NOMO-1 treated with DMSO at 0.1 percent for 48 hours (cell line): Measurements from ENCODE around the gene ARID1B.

Source experiments
- DNase-seq: peaks from one replicate; lab custom pipeline; 2025; ENCODE audit not compliant: unreplicated experiment; lab: John Stamatoyannopoulos, UW

ARID1B gene

DNA sequence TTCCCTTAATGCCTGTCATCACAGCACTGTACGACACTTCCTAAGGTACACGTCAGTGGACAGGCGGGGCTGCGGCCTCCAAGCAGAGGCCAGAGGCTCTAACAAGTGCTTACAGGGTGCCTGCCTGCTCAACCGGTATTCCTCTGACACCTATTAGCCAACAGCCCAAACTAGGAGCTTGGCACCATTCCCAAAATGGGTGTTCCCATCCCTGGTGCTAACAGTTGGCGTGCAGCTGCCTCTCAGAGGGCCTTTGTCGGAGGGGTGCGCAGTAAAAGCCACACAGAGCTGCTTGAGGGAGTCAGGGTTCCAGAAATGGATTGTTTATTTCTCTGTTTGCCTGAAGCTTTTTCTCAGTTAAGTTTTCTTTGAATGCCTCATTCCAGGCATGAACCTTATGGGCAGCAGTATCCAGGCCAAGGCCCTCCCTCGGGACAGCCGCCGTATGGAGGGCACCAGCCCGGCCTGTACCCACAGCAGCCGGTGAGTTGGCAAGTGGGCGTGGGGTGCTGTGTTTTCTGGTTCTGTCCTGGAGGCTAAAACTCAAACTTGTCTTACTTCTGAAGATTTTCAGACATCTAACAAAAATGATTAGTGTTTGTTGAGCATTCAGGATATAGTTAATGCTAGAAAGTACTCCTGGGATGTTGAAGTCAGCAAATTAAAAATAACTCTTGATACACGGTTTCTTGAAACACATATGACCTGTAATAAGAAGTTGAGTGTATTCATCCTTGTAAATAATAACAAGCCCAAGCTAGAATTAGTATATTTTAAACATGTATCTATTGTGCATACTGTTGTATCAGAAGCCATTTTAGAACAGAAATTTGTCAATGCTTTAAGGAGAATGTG lies 421.5 kb downstream of the ARID1B start:
- DNase-seq: no peak

DNA sequence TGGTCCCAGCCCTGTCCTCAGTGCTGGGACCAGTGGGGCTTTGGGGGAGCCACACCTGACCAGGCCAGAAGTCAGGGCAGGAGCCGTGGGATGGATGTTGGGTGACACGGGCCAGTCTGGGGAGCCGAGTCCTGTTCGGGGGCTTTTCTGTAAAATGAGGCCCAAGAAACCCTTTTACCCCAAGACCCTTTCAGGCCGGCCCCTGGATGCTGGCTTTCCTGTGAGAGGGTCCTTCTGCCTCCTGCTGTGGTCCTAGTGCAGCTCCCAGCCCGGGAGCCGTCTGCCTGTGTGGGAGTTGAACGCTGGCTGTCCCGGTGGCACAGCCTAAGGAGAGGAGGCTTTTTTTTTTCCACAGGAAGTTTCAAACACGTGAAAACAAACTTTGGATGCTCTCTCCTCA lies 422.9 kb downstream of the ARID1B start:
- no peak for DNase-seq

DNA sequence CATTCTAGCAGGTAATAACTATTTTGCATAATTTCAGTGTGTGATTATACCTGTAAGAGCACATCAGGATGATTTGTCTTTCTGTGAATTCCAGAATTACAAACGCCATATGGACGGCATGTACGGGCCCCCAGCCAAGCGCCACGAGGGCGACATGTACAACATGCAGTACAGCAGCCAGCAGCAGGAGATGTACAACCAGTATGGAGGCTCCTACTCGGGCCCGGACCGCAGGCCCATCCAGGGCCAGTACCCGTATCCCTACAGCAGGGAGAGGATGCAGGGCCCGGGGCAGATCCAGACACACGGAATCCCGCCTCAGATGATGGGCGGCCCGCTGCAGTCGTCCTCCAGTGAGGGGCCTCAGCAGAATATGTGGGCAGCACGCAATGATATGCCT lies 423.4 kb downstream of the ARID1B start:
- no peak for DNase-seq

DNA sequence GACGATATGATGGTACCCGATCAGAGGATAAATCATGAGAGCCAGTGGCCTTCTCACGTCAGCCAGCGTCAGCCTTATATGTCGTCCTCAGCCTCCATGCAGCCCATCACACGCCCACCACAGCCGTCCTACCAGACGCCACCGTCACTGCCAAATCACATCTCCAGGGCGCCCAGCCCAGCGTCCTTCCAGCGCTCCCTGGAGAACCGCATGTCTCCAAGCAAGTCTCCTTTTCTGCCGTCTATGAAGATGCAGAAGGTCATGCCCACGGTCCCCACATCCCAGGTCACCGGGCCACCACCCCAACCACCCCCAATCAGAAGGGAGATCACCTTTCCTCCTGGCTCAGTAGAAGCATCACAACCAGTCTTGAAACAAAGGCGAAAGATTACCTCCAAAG lies 423.9 kb downstream of the ARID1B start:
- no peak for DNase-seq

DNA sequence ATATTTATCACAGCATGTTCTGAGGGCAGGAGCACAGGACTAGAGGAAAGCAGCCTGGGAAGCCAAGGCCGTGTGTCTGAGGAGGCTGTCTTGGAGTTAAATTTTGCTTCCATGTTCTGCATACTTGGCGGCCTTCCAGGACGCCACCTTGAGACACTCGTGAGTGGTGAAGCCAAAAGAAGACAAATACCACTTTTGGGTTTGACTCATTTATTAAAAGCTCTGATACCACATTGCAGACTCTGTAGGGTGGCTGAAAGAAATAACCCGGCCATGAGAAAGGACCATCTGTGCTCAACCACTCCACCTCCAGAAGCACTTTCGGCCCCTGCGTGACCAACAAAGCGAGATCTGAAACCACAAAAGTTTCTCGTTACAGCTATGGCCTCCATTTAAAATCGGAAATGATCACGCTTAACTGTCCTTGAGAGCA lies 426.1 kb downstream of the ARID1B start:
- DNase-seq: no peak

DNA sequence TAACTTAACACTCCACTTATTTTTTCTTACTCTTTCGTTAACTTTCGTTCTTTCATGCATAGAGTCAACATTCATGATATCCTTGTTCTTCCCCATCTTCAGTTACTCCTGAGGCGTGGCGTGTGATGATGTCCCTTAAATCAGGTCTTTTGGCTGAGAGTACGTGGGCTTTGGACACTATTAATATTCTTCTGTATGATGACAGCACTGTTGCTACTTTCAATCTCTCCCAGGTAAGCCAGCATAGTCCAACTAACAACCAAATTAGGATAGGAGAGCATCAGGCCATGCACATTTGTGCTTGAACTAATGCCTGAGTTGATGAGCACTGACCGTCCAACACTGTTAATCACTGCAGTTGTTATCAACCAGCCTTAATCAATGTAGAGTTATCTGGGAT lies 426.6 kb downstream of the ARID1B start:
- DNase-seq: no peak

DNA sequence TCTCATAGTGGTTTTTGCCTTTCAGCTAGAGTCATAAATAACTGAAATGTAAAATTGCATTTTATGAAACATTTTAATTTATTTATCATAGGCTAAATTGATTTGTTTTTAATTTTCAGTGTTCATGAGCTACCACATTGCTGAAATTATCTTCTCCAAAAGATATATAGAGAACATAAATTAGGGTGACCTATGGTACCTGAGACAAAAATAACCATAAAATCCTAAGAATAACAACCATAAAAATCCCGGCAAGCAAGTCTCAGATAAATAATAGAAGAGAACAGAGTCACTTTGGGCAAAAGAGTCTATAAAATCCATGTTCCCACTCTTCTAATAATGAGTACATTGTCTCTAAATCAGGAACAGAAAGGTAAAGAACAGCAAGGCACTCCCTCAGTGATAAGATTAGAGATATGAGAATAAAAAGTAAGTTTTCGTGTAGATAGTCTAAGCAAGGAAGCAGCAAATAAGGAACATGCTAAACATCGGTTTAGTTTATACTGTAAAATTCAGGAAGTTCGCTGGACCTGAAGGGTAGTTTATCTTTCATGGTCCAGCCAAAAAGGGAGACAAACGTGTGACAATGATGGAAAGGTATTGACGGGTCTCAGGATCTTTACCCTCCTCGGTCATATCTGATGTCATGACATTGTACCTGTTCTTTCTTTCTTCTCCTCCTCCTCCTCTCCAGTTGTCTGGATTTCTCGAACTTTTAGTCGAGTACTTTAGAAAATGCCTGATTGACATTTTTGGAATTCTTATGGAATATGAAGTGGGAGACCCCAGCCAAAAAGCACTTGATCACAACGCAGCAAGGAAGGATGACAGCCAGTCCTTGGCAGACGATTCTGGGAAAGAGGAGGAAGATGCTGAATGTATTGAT lies 428.5 kb downstream of the ARID1B start:
- no peak for DNase-seq

DNA sequence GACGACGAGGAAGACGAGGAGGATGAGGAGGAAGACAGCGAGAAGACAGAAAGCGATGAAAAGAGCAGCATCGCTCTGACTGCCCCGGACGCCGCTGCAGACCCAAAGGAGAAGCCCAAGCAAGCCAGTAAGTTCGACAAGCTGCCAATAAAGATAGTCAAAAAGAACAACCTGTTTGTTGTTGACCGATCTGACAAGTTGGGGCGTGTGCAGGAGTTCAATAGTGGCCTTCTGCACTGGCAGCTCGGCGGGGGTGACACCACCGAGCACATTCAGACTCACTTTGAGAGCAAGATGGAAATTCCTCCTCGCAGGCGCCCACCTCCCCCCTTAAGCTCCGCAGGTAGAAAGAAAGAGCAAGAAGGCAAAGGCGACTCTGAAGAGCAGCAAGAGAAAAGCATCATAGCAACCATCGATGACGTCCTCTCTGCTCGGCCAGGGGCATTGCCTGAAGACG lies 429.2 kb downstream of the ARID1B start:
- no peak for DNase-seq

DNA sequence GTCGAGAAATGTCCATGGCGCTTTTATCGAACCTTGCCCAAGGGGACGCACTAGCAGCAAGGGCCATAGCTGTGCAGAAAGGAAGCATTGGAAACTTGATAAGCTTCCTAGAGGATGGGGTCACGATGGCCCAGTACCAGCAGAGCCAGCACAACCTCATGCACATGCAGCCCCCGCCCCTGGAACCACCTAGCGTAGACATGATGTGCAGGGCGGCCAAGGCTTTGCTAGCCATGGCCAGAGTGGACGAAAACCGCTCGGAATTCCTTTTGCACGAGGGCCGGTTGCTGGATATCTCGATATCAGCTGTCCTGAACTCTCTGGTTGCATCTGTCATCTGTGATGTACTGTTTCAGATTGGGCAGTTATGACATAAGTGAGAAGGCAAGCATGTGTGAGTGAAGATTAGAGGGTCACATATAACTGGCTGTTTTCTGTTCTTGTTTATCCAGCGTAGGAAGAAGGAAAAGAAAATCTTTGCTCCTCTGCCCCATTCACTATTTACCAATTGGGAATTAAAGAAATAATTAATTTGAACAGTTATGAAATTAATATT lies 430.4 kb downstream of the ARID1B start:
- no peak for DNase-seq

DNA sequence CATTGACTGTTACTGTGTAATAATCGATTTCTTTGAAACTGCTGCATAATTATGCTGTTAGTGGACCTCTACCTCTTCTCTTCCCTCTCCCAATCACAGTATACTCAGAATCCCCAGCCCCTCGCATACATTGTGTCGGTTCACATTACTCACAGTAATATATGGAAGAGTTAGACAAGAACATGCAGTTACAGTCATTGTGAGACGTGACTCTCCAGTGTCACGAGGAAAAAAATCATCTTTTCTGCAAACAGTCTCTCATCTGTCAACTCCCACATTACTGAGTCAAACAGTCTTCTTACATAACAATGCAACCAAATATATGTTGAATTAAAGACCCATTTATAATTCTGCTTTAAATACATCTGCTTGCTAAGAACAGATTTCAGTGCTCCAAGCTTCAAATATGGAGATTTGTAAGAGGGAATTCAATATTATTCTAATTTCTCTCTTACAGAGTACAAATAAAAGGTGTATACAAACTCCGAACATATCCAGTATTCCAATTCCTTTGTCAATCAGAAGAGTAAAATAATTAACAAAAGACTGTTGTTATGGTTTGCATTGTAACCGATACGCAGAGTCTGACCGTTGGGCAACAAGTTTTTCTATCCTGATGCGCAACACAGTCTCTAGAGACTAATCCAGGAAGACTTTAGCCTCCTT lies 432.8 kb downstream of the ARID1B start:
- DNase-seq: no peak

DNA sequence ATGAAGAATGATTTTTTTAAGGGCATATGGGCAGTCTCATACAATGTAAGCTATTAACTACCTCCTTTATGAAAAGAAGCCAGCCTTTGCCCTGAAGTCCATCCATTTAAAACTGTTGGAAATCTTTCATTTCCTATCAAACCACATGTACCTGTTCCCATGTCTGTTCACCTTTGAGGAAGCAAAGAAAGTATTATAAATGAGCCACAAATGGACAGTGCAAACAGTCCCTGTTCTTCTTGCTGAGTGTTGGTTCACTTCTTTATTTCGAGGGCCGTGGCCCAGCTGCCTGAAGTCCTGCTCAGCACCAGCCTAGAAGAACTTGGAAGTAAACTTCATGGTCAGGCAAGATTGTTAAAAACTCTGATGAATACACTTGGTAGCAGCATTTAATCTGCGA lies 433.8 kb downstream of the ARID1B start:
- no peak for DNase-seq

DNA sequence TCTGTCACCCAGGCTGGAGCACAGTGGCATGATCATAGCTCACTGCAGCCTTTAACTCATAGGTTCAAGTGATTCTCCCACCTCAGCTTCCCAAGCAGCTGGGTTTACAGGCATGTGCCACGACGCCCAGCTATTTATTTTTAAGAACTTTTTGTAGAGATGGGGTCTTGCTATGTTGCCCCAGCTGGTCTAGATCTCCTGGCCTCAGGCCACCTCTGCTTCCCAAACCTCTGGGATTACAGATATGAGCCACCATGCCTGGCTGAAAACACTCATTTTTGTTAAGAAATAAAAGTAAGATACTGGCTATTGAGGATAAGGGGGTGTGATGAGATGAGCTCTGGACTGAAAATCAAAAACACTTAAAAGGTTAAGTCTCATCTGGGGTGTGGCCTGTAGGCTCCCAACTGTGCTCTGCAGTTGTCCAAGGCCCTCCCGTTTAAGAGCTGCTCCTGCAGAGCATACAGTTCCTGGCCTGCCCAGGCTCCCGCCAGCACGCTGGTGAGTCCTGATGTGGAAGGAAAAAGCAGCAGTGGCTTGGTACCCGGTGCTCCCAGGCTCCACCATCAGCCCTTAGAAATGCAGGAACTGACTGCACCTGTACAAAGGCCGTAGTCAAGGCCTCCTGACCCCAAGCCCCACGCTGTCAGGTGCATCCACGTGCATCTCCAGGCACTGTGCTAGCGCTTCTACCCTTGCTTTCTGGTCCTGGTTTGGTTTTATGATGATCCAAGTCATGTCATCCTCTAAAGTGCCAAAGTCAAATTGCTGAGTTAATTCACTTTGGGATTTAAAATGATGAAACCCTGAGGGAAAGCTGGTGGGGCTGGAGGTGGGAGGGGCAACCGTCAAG lies 434.7 kb downstream of the ARID1B start:
- no peak for DNase-seq

DNA sequence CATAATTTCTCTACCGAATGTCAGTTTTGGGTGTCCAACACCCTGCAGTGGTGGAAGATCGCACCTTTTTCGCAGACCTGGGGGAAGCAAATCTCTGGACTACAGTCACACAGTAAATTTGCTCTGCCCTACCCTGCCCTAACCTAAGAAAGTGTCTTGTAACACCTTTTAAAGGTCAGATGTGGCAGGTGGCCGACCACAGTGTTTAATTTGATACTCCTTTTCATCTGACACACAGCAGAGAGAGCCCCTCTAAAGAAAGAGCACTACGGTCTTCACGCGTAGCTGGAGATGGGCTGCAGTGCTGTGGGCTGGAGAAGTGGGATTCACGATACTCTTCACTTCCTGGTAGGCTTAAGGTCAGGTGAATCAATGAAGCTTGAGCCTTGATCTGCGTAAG lies 436.2 kb downstream of the ARID1B start:
- DNase-seq: no peak

DNA sequence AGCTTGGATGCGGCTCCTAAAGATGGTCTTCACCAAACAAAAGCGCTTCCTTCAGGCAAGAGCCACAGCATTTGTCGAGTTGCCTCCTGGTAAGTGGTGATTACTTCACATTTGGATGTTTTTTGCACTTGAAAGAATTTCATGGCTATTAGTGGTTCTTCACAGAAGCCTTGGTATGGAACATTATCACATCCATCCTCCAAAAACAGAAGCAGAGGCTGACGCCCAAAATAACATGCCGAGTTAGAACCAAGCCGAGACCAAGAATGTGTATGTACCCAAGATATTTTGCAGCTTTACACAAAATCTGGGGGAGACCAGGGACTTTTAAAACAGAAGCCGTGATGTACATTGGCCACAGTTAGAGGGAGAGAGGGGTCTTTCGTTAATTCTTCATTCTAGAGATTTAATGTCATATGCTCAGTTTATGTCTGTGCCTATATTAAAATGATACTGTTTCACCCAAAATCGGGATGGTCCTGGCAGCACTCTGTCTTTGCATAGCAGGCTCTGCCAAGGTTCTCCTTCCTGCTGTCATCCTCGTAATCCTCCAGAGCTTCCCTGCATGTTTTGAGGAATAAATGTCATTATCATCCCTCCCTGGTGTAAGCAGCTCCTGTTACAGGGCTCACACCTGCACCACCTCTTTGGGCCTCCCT lies 436.9 kb downstream of the ARID1B start:
- no peak for DNase-seq

DNA sequence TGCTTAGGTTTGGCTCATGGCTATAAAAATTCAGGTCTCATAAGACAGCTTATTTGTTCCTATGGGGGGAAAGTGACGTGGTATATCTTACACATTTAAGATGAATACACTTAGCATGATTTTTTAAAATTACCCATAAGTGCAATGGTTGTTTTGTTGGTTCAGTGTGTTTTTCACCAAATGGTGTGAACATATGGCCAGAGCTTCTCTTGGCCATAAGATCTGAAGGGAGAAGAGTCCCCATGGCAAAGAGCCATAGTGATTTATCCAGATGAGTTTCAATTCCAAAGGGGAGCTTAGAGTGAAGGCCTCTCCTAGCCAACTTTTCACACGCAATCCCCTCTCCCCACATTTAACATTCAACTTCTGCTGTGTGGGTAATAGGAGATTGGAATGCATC lies 438.5 kb downstream of the ARID1B start:
- DNase-seq: no peak

DNA sequence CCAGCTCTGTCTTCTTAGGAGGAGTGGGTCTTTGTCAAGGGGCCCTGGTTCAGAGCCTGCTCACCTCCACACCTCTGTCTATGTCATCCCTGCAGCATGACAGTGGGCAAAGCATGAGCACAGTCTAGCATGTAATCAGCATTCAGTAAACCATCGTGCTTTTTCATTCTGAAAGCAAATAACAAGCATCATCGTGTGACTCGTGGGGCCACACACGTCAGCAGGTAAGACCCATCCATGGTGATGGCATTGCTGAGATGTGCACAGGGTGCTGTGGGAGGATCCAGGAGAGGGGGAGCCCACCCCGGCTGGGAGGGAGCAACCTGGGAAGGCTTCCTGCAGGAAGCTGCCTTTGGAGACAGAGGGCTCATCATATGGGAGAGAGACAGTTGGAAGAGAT lies 439.4 kb downstream of the ARID1B start:
- no peak for DNase-seq

DNA sequence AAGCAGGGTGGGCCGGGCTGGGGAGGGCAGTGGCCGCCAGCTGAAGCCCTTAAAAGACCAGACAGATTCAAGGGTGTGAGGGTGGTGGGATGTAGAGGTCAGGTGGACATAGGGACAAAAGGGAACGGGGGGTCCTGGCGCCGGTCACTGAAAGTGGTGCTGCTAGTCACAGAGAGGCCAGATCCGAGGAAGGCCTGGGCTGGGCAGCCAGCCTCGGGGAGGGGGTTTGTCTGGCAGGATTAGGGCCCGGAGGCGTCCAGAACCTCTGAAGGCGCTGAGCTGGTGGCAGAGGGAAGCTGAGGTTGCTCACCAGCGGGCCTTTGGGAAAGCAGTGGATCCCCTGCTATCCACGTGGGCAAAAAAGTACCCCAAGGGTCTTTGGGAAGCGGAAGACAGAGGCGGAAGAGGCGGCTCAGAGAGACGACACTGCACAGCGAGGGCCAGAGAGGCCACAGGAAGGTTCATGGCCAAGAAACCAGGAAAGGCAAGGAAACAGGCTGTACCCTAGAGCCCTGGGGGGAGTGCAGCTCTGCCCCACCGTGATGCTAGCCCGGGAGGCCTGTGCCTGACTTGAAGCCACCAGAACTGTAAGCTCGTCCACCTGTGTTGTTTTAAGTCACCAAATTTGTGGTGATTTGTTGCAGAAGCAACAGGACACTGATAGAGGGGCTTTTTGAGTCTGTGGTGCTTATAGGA lies 440.2 kb downstream of the ARID1B start:
- DNase-seq: no peak

DNA sequence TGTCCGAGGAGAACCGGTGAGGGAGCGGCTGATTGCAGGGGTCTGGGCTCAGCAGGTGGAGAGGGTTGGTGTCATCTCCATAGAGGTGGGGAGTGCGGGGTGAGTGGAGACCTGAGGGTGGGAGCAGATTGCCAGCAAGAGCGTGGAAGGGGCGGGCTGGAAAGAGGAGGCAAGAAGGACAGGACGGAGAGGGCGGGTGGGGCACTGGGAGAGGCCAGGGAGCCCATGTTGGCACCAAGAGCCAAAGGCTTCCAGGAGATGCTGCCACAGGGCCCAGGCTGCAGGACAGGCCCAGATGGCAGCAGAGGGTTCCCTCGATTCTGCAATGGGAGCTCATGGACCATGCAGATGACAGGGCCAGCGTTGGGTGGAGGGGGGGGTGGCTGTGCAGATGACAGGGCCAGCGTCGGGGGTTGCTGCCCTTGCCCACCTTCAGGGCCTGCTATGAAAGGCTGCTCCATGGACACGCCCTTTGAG lies 440.8 kb downstream of the ARID1B start:
- no peak for DNase-seq
